Prostate gland (tissue), 2 donors: ENCODE data around the gene TCF7. TPM values are rescaled to one million over a fixed set of nuclear protein-coding genes. Genes with fewer than 3 reads are reported as not detected.
"Not testable (repeated sequence)": the region's sequence is repeated elsewhere in the genome, so short reads cannot be mapped to it uniquely, and the experiment has no call there.

Experiments used
- DNase-seq: peaks from one replicate; pipeline ENCODE4 v3.0.0-alpha.2; 2019; ENCODE audit warnings: low spot score
- H3K27ac ChIP-seq, 2 donors: fragments of 200-600 bp; sonication (generic); 2 replicates each; pipeline ENCODE4 v1.5.1; 2017 to 2019
- H3K27me3 ChIP-seq: fragments of 200-600 bp; sonication (generic); replicated peaks from 2 replicates; pipeline ENCODE4 v1.5.1; 2019; ENCODE audit not compliant: insufficient read depth
- H3K36me3 ChIP-seq, 2 donors: fragments of 200-600 bp; sonication (generic); 1 replicate in 1 of 2; 2 replicates in 1 of 2; pipeline versions ENCODE4 v1.5.1 to v1.8.1; 2017 to 2019
- H3K4me1 ChIP-seq: fragments of 200-600 bp; sonication (generic); replicated peaks from 2 replicates; pipeline ENCODE4 v1.5.1; 2019
- H3K4me3 ChIP-seq, 2 donors: fragments of 200-600 bp; sonication (generic); 2 replicates each; pipeline ENCODE4 v1.5.1; 2017 to 2019
- H3K9me3 ChIP-seq: fragments of 200-600 bp; sonication (generic); 2 replicates; pipeline ENCODE4 v1.5.1; 2017
- POLR2A ChIP-seq: fragments of 450-650 bp; IDR thresholded peaks from one replicate; pipeline ENCODE4 v1.6.1; 2016; ENCODE audit warnings: antibody characterized with exemption, mild to moderate bottlenecking
- POLR2AphosphoS5 ChIP-seq: sonication (generic); formaldehyde crosslinking; IDR thresholded peaks from one replicate; pipeline ENCODE4 v1.6.1; 2017; ENCODE audit warnings: antibody characterized with exemption
- WGBS: methylation state at CpG from one replicate; pipeline ENCODE4 v1.1.5; 2018; 5-methylcytosine and 5-hydroxymethylcytosine counted together
- intact Hi-C: fragments of 100-400 bp; cut with DNase I; formaldehyde crosslinking; loops from one replicate; pipeline ENCODE4 v1.14.2; 2022
- total RNA-seq, 2 donors: library from RNA; depleted of rRNA; stranded (reverse); fragments of >200 nt; gene quantifications; one replicate each; pipeline ENCODE4 v1.1.0, GENCODE V29; 2016
- TF ChIP-seq, protein P1 (sequence below), 4 experiments: fragments of 200-600 bp in 2 of 4; fragments of 450-650 bp in 2 of 4; sonication (generic) in 2 of 4; IDR thresholded peaks; 1 replicate in 3 of 4; 2 replicates in 1 of 4; pipeline ENCODE4 v1.5.1; 2016 to 2019; ENCODE audit warnings: antibody characterized with exemption in 4 of 4, mild to moderate bottlenecking in 2 of 4, moderate library complexity in 2 of 4

Gene TCF7
- total RNA-seq, 2 donors from 2014 or later: 8.1 to 9.8 TPM

DNA sequence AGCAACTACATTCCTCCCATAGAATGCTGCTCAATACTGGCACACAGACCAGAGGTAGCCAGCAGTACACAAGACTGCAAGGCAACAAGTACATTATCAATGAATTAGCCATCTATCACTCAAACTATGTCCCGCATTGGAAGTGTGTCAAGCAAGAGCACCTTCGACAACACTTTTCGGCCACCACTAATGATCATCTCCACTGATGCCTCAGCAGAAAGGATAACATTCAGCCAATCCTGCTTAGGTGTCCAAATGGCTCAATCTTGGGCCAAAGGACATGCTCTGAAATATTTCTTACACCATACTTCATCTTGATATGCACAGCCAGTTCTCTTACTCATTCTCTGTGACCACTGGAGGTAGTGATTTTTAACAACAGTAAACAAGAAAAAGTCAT is 37.2 kb downstream of the TCF7 start:
- Histone ChIP-seq H3K27ac (no peak overlapping the region), H3K27me3 (no peaks in the 10 kb centered on the region), H3K4me3 (no peak overlapping the region), H3K9me3 (no peaks in the 10 kb centered on the region), H3K4me1 (peaks cover 7% of the 10 kb centered on the region), H3K36me3 (no peaks in the 10 kb centered on the region)
- intact Hi-C loops: no loop called here
- DNase-seq: no peak
- 98% methylated on average over 3 of the region's 3 CpGs for WGBS
- no peak for TF ChIP-seq POLR2A
- TF ChIP-seq, protein P1, sequence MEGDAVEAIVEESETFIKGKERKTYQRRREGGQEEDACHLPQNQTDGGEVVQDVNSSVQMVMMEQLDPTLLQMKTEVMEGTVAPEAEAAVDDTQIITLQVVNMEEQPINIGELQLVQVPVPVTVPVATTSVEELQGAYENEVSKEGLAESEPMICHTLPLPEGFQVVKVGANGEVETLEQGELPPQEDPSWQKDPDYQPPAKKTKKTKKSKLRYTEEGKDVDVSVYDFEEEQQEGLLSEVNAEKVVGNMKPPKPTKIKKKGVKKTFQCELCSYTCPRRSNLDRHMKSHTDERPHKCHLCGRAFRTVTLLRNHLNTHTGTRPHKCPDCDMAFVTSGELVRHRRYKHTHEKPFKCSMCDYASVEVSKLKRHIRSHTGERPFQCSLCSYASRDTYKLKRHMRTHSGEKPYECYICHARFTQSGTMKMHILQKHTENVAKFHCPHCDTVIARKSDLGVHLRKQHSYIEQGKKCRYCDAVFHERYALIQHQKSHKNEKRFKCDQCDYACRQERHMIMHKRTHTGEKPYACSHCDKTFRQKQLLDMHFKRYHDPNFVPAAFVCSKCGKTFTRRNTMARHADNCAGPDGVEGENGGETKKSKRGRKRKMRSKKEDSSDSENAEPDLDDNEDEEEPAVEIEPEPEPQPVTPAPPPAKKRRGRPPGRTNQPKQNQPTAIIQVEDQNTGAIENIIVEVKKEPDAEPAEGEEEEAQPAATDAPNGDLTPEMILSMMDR (IDR thresholded peaks at IDR 0.05): no peak
- TF ChIP-seq POLR2AphosphoS5: no peak

DNA sequence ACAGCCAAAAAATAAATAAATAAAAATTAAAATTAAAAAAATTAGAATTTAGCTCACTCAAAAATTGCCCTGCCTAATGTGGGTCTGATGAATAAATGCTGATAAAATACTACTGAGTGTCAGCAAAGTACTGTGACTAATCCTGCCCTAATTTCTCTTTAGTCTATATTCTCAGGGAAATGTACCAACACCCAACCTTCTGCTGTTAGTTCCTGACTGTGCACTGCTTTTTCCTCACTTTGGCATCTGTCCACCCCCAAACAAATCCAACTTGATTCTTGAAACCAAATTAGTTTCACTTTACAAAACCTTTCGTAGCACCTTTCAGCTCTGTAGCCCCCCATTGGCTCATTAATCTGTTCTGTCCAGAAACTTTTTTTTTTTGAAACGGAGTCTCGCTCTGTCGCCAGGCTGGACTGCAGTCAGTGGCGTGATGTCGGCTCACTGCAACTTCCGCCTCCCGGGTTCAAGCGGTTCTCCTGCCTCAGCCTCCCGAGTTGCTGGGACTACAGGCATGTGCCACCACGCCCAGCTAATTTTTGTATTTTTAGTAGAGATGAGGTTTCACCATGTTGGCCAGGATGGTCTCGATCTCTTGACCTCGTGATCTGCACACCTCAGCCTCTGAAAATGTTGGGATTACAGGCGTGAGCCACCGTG is 37.8 kb downstream of the TCF7 start:
- H3K27ac ChIP-seq, intact Hi-C loops, H3K4me3 ChIP-seq, DNase-seq, H3K36me3 ChIP-seq, H3K27me3 ChIP-seq, H3K9me3 ChIP-seq, H3K4me1 ChIP-seq: not testable (repeated sequence)
- 91% methylated on average over 15 of the region's 15 CpGs for WGBS

DNA sequence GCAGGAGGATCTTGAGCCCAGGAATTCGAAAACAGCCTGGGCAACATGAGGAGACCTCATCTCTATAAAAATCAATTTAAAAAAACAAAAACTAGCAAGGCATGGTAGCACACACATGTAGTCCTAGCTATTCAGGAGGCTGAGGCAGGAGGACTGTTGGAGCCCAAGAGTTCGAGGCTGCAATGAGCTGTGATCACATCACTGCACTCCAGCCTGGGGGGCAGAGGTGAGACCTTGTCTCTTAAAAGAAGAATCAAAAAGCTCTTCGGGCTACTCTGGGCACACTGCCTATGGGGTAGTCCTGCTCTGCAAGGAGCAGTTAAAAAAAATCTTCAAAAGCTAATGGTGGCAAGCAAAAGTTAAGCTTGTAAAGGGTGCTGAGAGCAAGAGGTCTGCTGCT is 38.8 kb downstream of the TCF7 start:
- Histone ChIP-seq H3K4me1 (peaks cover 7% of the 10 kb centered on the region), H3K27ac (no peak overlapping the region), H3K4me3 (no peak overlapping the region), H3K27me3 (no peaks in the 10 kb centered on the region), H3K9me3 (no peaks in the 10 kb centered on the region), H3K36me3 (no peaks in the 10 kb centered on the region)
- DNase-seq: no peak
- WGBS: 96% methylated on average over 3 of the region's 3 CpGs
- no peak for TF ChIP-seq POLR2AphosphoS5
- TF ChIP-seq, protein P1 (IDR thresholded peaks at IDR 0.05): no peak
- TF ChIP-seq POLR2A: no peak
- intact Hi-C loops: no loop called here

DNA sequence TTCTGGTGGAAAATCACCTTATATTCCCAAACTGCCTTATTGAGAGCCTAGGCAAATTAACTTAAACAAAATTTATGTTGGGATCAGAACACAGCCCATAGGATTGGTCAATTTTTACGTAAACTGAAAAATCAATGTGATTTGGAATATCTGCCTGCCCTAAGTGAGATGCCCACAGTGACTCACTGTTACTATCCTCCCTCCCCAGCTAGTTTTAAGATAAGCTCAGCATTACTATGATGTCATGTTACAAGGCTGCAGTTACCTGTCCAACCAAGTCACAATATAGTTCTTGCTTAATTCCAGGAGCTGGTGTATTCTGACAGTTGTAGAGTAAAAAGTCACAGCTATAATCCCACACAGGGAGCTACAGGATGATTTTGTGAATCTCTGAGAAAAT is 39.2 kb downstream of the TCF7 start:
- 100% methylated on average over 1 of the region's 1 CpG for WGBS
- Histone ChIP-seq H3K27ac (no peak overlapping the region), H3K27me3 (no peaks in the 10 kb centered on the region), H3K9me3 (no peaks in the 10 kb centered on the region), H3K4me1 (peaks cover 7% of the 10 kb centered on the region), H3K4me3 (no peak overlapping the region), H3K36me3 (no peaks in the 10 kb centered on the region)
- TF ChIP-seq POLR2AphosphoS5: no peak
- TF ChIP-seq, protein P1 (IDR thresholded peaks at IDR 0.05): no peak
- no peak for TF ChIP-seq POLR2A
- intact Hi-C loops: no loop called here
- no peak for DNase-seq

DNA sequence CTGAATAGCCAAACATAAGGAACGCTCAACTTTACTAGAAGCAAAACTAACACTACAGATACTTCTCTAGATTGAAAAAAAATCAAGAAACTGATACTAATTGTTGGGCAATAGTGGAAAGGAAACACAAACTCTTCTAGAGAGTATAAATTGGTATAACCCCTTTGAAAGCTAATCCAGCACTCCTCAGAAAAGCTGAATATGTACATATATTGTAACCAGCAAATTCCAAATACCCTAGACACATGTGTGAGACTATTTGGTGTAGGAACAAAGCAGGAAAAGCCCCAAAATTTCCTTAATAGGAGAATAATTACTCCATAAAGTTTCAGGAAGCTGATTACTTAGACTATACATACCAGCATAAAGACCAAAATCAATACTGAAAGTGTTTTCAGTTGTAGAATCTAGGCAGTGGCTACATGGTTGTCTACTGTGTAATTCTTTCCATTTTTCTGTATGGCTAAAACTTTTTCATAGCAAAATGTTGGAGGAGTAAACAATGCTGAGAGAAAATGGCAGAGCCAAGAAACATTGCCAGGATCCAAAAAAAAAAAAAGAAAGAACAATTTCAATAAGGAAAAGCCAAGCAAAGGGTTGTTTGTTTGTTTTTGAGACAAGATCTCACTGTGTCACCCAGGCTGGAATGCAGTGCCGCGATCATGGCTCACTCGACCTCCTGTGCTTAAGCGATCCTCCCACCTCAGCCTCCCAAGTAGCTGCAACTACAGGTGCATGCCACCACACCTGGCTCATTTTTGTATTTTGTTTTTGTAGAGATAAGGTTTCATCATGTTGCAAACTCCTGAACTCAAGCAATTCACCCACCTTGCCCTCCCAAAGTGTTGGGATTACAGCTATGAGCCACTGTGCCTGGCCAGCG is 47.3 kb downstream of the TCF7 start:
- no peaks in the 10 kb centered on the region for H3K27me3 ChIP-seq
- H3K36me3 ChIP-seq: peaks cover 0 to 2% of the 10 kb centered on the region in 2 donors
- H3K27ac ChIP-seq: no peak overlapping the region
- no peak for DNase-seq
- TF ChIP-seq, protein P1 (IDR thresholded peaks at IDR 0.05): no peak
- TF ChIP-seq POLR2A: no peak
- no peak for TF ChIP-seq POLR2AphosphoS5
- H3K9me3 ChIP-seq: no peaks in the 10 kb centered on the region
- intact Hi-C loops: no loop called here
- H3K4me1 ChIP-seq: no peaks in the 10 kb centered on the region
- H3K4me3 ChIP-seq: no peak overlapping the region
- 81% methylated on average over 6 of the region's 6 CpGs for WGBS
